B cell (primary cell): ENCODE measurements around the gene DSCAML1. TPM values are rescaled to one million over a fixed set of nuclear protein-coding genes. Genes with fewer than 3 reads are reported as not detected.

Source experiments
- ATAC-seq: fragments of 200-7000 bp; cut with Tn5 transposase; one replicate; pipeline ENCODE4 v1.10.0; 2021; ENCODE audit warnings: low read depth, mild to moderate bottlenecking, moderate number of reproducible peaks, moderate library complexity
- CTCF ChIA-PET: fragments of 350-600 bp; sonication (Branson Sonifier 250); formaldehyde crosslinking; loops from one replicate; lab custom pipeline; 2021; ENCODE audit warnings: antibody characterized with exemption, inconsistent platforms; lab: Charles Lee
- POLR2A ChIA-PET: fragments of 350-600 bp; sonication (Branson Sonifier 250); formaldehyde crosslinking; loops from one replicate; lab custom pipeline; 2021; ENCODE audit warnings: antibody characterized with exemption; lab: Charles Lee
- DNase-seq: peaks from one replicate; pipeline ENCODE4 v3.0.0; 2013
- H2AFZ ChIP-seq: 2 replicates; pipeline ENCODE4 v1.6.1; 2012; ENCODE audit warnings: mild to moderate bottlenecking, low read depth, low read length; ENCODE audit not compliant: insufficient read depth, poor library complexity, severe bottlenecking
- H3K27ac ChIP-seq, 2 donors: 1 replicate in 1 of 2; 2 replicates in 1 of 2; pipeline ENCODE4 v1.5.1; 2012 to 2013; ENCODE audit warnings: low read length in 2 of 2, mild to moderate bottlenecking in 2 of 2, moderate library complexity in 1 of 2
- H3K27me3 ChIP-seq, 4 experiments: fragments of 200-600 bp in 1 of 4; sonication (generic) in 1 of 4; replicated peaks in 1 of 4; 1 replicate in 2 of 4; 2 replicates in 2 of 4; pipeline versions ENCODE4 v1.6.1 to v1.7.0; 2013 to 2016; ENCODE audit warnings: low read length in 3 of 4, mild to moderate bottlenecking in 2 of 4, mixed read lengths in 1 of 4, moderate library complexity in 1 of 4; ENCODE audit not compliant: insufficient read depth in 4 of 4, control insufficient read depth in 3 of 4; ENCODE audit errors: control extremely low read depth in 1 of 4
- H3K36me3 ChIP-seq, 2 experiments: replicated peaks in 1 of 2; 1 replicate in 1 of 2; 2 replicates in 1 of 2; pipeline versions ENCODE4 v1.6.1 to v1.7.1; 2013; ENCODE audit warnings: low read length in 1 of 2; ENCODE audit not compliant: insufficient read depth in 2 of 2, control insufficient read depth in 1 of 2; ENCODE audit errors: control extremely low read depth in 1 of 2, extremely low read depth in 1 of 2
- H3K4me1 ChIP-seq, 2 donors: fragments of 200-600 bp in 1 of 2; sonication (generic) in 1 of 2; 1 replicate in 1 of 2; 2 replicates in 1 of 2; pipeline versions ENCODE4 v1.5.1 to v1.6.1; 2013 to 2017; ENCODE audit warnings: low read length in 2 of 2; ENCODE audit not compliant: control insufficient read depth in 2 of 2, insufficient read depth in 2 of 2
- H3K4me2 ChIP-seq: replicated peaks from 2 replicates; pipeline ENCODE3; 2012; ENCODE audit warnings: mild to moderate bottlenecking, low read depth, low read length; ENCODE audit not compliant: poor library complexity, severe bottlenecking
- H3K4me3 ChIP-seq, 5 experiments: fragments of 200-600 bp in 1 of 5; sonication (generic) in 1 of 5; 1 replicate in 3 of 5; 2 replicates in 2 of 5; pipeline versions ENCODE4 v1.5.1 to v1.7.0; 2011 to 2016; ENCODE audit warnings: low read length in 4 of 5, mild to moderate bottlenecking in 4 of 5, low read depth in 2 of 5, control low read depth in 1 of 5, moderate library complexity in 1 of 5; ENCODE audit not compliant: insufficient read depth in 1 of 5; ENCODE audit errors: control extremely low read depth in 1 of 5, extremely low read depth in 1 of 5
- H3K79me2 ChIP-seq: fragments of 200-600 bp; sonication (generic); one replicate; pipeline ENCODE4 v1.6.0; 2016; ENCODE audit warnings: low read length; ENCODE audit not compliant: control insufficient read depth, insufficient read depth
- H3K9ac ChIP-seq: fragments of 200-600 bp; sonication (generic); 2 replicates; pipeline ENCODE4 v1.6.1; 2017; ENCODE audit warnings: mild to moderate bottlenecking, low read length, moderate library complexity
- H3K9me3 ChIP-seq, 3 donors: one replicate each; pipeline versions ENCODE4 v1.6.1 to v1.7.1; 2013; ENCODE audit warnings: low read length in 2 of 3; ENCODE audit not compliant: control insufficient read depth in 2 of 3, insufficient read depth in 1 of 3; ENCODE audit errors: control extremely low read depth in 1 of 3
- H4K20me1 ChIP-seq: 2 replicates; pipeline ENCODE4 v1.6.0; 2012; ENCODE audit warnings: mild to moderate bottlenecking, low read length; ENCODE audit not compliant: insufficient read depth, control insufficient read depth, poor library complexity, severe bottlenecking
- H3K27ac Mint-ChIP-seq: one replicate; pipeline ENCODE4 v1.8.0; 2021; ENCODE audit warnings: mixed read lengths
- H3K27me3 Mint-ChIP-seq: one replicate; pipeline ENCODE4 v1.8.0; 2021; ENCODE audit warnings: mixed read lengths
- H3K4me1 Mint-ChIP-seq: one replicate; pipeline ENCODE4 v1.8.0; 2021; ENCODE audit warnings: mixed read lengths
- H3K4me3 Mint-ChIP-seq: one replicate; pipeline ENCODE4 v1.8.0; 2021; ENCODE audit warnings: mixed read lengths
- H3K9me3 Mint-ChIP-seq: one replicate; pipeline ENCODE4 v1.8.0; 2022; ENCODE audit warnings: mixed read lengths; ENCODE audit not compliant: insufficient read depth
- CTCF ChIP-seq: fragments of 200-600 bp; IDR thresholded peaks from one replicate; pipeline ENCODE4 v1.8.0; 2022; ENCODE audit warnings: antibody characterized with exemption, mild to moderate bottlenecking
- EZH2 ChIP-seq: IDR thresholded peaks from 2 replicates; pipeline ENCODE4 v1.6.1; 2012; ENCODE audit warnings: borderline replicate concordance, low read depth, mild to moderate bottlenecking, moderate library complexity, low read length; ENCODE audit not compliant: insufficient read depth, poor library complexity, severe bottlenecking
- WGBS: methylation state at CpG from one replicate; pipeline ENCODE4 v1.1.5; 2013; ENCODE audit warnings: missing lambda C conversion rate; ENCODE audit not compliant: insufficient coverage; 5-methylcytosine and 5-hydroxymethylcytosine counted together
- intact Hi-C: fragments of 100-400 bp; cut with micrococcal nuclease; formaldehyde crosslinking; loops from one replicate; pipeline ENCODE4 v1.10.0; 2022
- polyA plus RNA-seq: library from polyadenylated mRNA; depleted of rRNA; stranded (reverse); fragments of >200 nt; gene quantifications from 2 replicates; pipeline ENCODE4 v1.2.3, GENCODE V29; 2012
- total RNA-seq, 2 donors: library from RNA; stranded (reverse); fragments of 120-200 nt in 1 of 2; gene quantifications; 1 replicate in 1 of 2; 2 replicates in 1 of 2; pipeline versions ENCODE4 v1.2.3 to v1.2.4, GENCODE V29; 2013 to 2022

DSCAML1 gene
- total and polyA plus RNA-seq, 2 donors (not counting 1 experiment from before 2014, with no cell fraction given), result 1.2 to 6.2 TPM

- intact Hi-C loops, result no loop called here
- no peak overlapping the region for H3K4me3 Mint-ChIP-seq
- no peaks in the 10 kb centered on the region for H4K20me1 ChIP-seq
- no peaks in the 10 kb centered on the region for H3K36me3 ChIP-seq
- no peaks in the 10 kb centered on the region for H3K79me2 ChIP-seq
- H3K27ac Mint-ChIP-seq, result no peak overlapping the region
- H2AFZ ChIP-seq, result no peak overlapping the region
- H3K9me3 Mint-ChIP-seq, result no peaks in the 10 kb centered on the region
- no CpG with 5 or more reads among the region's 1 CpG for WGBS
- H3K27ac ChIP-seq, result no peak overlapping the region
- H3K9me3 ChIP-seq, result no peaks in the 10 kb centered on the region
- CTCF ChIA-PET, result no interaction called here
- no peaks in the 10 kb centered on the region for H3K27me3 ChIP-seq
- H3K4me1 Mint-ChIP-seq, result no peaks in the 10 kb centered on the region
- no peak for DNase-seq
- TF ChIP-seq EZH2 (no peak), CTCF (no peak)
- peaks cover 44% of the 10 kb centered on the region for H3K27me3 Mint-ChIP-seq
- no peak overlapping the region for H3K9ac ChIP-seq
- no peaks in the 10 kb centered on the region for H3K4me1 ChIP-seq
- H3K4me3 ChIP-seq, result no peak overlapping the region
- no peak for ATAC-seq
- no peak overlapping the region for H3K4me2 ChIP-seq
- POLR2A ChIA-PET, result no interaction called here
These were observed 115.6 kb downstream of the DSCAML1 start for GRCh38 chr11:117681438-117681837.

- TF ChIP-seq CTCF (no peak), EZH2 (no peak)
- Histone ChIP-seq H3K27me3 (no peaks in the 10 kb centered on the region), H3K4me1 (no peaks in the 10 kb centered on the region), H3K9ac (no peak overlapping the region), H3K36me3 (no peaks in the 10 kb centered on the region), H3K4me3 (no peak overlapping the region), H3K9me3 (no peaks in the 10 kb centered on the region), H2AFZ (no peak overlapping the region), H3K4me2 (no peak overlapping the region), H3K79me2 (no peaks in the 10 kb centered on the region), H3K27ac (no peak overlapping the region), H4K20me1 (no peaks in the 10 kb centered on the region)
- no peak overlapping the region for H3K27ac Mint-ChIP-seq
- ChIA-PET POLR2A (no interaction called here), CTCF (no interaction called here)
- intact Hi-C loops, result no loop called here
- ATAC-seq, result no peak
- H3K27me3 Mint-ChIP-seq, result peaks cover 48% of the 10 kb centered on the region
- WGBS, result 85% methylated on average over 3 of the region's 3 CpGs
- no peaks in the 10 kb centered on the region for H3K9me3 Mint-ChIP-seq
- no peak overlapping the region for H3K4me3 Mint-ChIP-seq
- no peak for DNase-seq
- H3K4me1 Mint-ChIP-seq, result no peaks in the 10 kb centered on the region
These were observed 117.6 kb downstream of the DSCAML1 start for GRCh38 chr11:117679461-117679860.
